ENCODE measurements around the gene HACD3.
A peak's percentile ranks its signal among the peaks of the same experiment; 100 is the strongest.

HACD3 gene

GRCh38 chr15:65530318-65531111 is at the start of gene HACD3:
Gene HACD3, plus strand, starts transcription at chr15:65530463. Its CDS starts 169 bp downstream, at chr15:65530632.
- DNase-seq (ENCODE audit: low read depth) = peak; percentile 79
- TF ChIP-seq CTCF (IDR thresholded peaks at IDR 0.05; ENCODE audit: insufficient read depth, low read depth, low read length, missing control alignments) = no peak
- H3K4me3 ChIP-seq (ENCODE audit: low read length) = peak within 1 kb of the TSS; percentile 79

DNA sequence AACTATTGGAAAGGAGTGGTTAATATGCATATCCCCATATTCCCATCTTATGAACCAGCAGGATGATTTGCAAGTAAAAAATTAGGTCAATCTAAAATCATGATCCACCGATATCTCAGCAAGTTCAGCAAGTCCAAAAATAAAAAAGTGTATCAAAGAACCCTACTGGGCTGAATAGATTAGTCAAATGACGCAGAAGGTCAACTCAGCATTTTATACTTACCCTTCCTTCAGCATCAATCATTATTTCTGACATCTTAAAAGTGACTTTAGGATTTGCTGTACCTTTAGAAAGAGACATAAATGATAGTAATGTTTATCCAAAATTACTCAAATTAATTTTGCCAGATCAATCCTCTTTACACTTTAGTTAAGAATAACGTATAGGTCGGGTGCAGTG is 45.4 kb upstream of the HACD3 start:
- no peak for DNase-seq (ENCODE audit: low read depth)

DNA sequence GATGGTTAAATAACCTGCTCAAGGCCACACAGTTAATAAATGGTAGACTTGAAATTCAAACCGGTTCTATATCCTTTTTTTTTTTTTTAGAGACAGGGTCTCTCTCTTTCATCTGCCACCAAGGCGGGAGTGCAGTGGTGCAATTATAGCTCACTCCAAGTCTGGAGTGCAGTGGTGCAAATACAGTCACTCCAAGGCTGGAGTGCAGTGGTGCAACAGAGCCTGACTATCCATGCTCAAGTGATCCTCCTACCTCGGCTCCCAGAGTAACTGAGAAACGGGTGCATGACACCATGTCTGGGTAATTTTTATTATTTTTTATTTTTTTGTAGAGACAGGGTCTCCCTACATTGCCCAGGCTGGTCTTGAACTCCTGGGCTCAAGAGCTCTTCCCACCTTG is 36.2 kb upstream of the HACD3 start:
- TF ChIP-seq CTCF (IDR thresholded peaks at IDR 0.05; ENCODE audit: insufficient read depth, low read depth, low read length, missing control alignments) = no peak
- H3K4me3 ChIP-seq (ENCODE audit: low read length) = no peak overlapping the region
- no peak for DNase-seq (ENCODE audit: low read depth)

More for the DNA sequence above, 45.4 kb upstream of the HACD3 start:
- no peak for TF ChIP-seq CTCF (IDR thresholded peaks at IDR 0.05; ENCODE audit: insufficient read depth, low read depth, low read length, missing control alignments)
- no peak overlapping the region for H3K4me3 ChIP-seq (ENCODE audit: low read length)

DNA sequence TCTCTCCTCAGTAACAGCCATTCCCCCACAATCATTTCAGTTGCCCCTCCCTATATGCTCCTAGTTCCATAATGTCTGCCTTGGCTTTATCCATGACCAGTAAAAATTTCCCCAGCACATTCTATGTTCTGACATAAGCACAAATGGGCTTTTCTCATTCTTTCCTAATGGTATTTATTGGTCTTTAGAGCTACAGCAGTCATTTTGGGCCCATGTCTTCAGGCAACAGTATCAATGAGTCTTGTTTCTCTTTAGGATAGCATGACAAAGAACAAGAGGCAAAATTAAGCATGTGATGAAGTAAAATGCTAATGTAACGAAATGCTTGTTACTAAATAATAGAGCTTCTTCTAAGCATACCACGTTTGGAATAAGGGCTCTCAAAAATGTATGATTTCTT is 20.9 kb upstream of the HACD3 start:
- H3K4me3 ChIP-seq (ENCODE audit: low read length) = no peak overlapping the region
- no peak for DNase-seq (ENCODE audit: low read depth)
- TF ChIP-seq CTCF (IDR thresholded peaks at IDR 0.05; ENCODE audit: insufficient read depth, low read depth, low read length, missing control alignments) = no peak

DNA sequence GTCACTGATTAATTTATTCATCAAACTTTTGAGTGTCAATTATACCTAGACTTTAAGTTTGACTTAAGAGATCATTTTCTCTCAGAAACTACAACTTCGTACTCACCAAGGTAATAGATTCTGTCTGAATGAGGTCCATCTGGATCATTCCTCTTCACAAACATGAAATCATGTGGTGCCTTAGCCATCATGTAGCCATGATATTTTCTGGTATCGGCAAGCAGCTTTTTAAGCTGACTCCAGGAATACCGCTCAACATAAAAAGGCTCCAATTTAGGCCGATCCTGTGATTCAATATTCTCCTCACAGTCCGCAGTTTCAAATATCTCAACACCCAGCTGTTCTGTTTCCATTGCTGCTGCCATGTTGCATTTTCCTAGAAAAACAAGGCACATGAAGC is 18.1 kb upstream of the HACD3 start:
- no peak overlapping the region for H3K4me3 ChIP-seq (ENCODE audit: low read length)
- no peak for DNase-seq (ENCODE audit: low read depth)
- no peak for TF ChIP-seq CTCF (IDR thresholded peaks at IDR 0.05; ENCODE audit: insufficient read depth, low read depth, low read length, missing control alignments)

DNA sequence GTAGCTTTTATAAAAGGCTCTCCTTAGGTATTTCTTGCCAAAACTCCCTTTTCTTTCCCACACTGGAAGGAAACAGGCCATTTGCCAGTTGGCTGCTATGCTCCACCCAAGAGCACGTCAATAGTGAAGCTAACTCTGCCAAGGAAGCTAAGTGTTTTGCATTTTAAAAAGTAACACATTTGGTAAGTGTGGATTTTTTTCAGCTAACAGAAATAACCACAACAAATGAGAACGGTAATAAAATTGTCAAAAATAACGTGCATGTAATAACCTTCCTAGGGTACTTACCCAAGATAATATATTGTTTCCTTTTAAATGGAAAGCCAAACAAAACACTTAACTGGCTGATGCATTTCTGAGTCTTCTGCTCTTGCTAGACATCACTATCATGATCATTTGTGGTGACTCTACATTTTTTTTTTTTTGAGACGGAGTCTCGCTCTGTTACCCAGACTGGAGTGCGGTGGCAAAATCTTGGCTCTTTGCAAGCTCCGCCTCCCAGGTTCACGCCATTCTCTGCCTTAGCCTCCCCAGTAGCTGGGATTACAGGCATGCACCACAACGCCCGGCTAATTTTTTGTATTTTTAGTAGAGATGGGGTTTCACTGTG is 17.4 kb upstream of the HACD3 start:
- no peak for TF ChIP-seq CTCF (IDR thresholded peaks at IDR 0.05; ENCODE audit: insufficient read depth, low read depth, low read length, missing control alignments)
- no peak for DNase-seq (ENCODE audit: low read depth)

More for the DNA sequence above, 17.4 kb upstream of the HACD3 start:
- no peak overlapping the region for H3K4me3 ChIP-seq (ENCODE audit: low read length)

Measured in epithelial cell of esophagus (primary cell).